ENCODE results near the gene GABRD.

The GABRD gene

GRCh38 chr1:2019571-2020309, 595 bp downstream of the GABRD start:
- DNase-seq: no peak

DNA sequence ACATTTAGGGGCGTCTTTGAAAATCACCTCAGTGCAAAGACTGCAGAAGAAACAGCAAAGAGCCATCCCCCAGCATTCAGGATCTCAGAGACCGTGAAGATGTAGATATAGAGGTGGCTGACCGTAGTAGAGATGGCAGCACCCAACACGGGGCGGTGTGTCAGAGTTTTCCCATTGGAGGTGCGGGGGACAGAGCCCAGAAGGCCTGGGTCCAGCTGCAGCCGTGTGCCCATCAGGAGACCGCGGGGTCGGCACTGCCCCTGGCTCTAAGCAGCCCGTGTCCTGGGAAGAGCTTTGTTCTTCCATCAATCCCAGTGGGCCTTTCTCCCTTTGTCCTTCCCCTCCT, 1.1 kb downstream of the GABRD start:
- no peak for DNase-seq

- DNase-seq: no peak
Measured at GRCh38 chr1:2021550-2021949, 2.4 kb downstream of the GABRD start.

- DNase-seq: no peak
Measured at GRCh38 chr1:2022063-2022770, 3.1 kb downstream of the GABRD start.

- DNase-seq: no peak
Measured at GRCh38 chr1:2023187-2023586, 4.0 kb downstream of the GABRD start.

GRCh38 chr1:2024451-2024850, 5.3 kb downstream of the GABRD start:
- no peak for DNase-seq

- no peak for DNase-seq
Measured at GRCh38 chr1:2024887-2025286, 5.7 kb downstream of the GABRD start.

DNA sequence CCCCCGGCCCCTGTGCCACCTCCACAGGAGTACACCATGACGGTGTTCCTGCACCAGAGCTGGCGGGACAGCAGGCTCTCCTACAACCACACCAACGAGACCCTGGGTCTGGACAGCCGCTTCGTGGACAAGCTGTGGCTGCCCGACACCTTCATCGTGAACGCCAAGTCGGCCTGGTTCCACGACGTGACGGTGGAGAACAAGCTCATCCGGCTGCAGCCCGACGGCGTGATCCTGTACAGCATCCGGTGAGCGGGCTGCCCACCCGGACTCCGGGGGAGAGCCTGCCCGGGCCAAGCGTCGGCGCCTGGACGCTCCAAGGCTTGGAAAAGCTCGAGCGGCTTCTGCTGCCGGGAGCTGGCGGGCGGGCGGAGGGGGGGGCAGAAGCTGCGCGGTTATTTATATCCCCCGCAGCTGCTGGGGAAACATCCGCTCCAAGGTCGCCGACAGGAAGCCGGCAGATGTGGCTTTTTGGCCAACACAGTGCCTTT, 6.4 kb downstream of the GABRD start:
- no peak for DNase-seq

DNA sequence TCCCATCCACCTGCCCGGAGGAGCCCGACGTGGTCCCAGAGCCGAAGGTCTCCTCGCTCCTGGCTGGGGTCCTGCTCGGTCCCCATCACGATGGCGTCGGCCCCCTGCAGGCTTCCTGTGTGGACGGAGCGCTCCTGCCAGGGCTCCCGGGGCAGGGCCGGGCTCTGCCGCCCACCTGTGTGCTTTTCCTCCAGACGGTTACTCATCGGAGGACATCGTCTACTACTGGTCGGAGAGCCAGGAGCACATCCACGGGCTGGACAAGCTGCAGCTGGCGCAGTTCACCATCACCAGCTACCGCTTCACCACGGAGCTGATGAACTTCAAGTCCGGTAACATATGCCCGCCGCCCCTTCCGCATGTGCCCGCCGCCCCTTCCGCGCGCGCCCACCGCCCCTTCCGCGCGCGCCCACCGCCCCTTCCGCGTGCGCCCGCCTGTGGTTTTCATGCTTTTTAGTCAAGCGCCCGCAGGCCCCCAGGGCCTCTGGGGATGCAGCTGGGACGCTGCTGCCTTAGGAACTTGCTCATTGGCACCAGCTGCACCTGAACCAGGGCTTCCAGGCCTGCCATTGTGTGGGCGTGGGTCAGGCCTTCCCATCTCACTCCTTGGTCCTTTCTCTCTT, 8.9 kb downstream of the GABRD start:
- no peak for DNase-seq

GRCh38 chr1:2028870-2029560, 9.9 kb downstream of the GABRD start:
- DNase-seq: no peak

DNA sequence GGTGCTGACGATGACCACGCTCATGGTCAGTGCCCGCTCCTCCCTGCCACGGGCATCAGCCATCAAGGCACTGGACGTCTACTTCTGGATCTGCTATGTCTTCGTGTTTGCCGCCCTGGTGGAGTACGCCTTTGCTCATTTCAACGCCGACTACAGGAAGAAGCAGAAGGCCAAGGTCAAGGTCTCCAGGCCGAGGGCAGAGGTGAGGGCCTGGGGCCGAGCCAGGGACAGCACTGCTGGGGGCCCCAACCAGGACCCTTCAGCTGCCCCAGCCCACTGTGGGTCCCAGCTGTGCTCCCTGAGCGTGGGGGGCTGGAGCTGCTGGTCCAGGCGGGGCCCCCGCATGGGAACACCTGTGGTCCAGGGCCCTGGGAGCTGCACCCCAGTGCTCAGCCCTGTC, 10.4 kb downstream of the GABRD start:
- no peak for DNase-seq

DNA sequence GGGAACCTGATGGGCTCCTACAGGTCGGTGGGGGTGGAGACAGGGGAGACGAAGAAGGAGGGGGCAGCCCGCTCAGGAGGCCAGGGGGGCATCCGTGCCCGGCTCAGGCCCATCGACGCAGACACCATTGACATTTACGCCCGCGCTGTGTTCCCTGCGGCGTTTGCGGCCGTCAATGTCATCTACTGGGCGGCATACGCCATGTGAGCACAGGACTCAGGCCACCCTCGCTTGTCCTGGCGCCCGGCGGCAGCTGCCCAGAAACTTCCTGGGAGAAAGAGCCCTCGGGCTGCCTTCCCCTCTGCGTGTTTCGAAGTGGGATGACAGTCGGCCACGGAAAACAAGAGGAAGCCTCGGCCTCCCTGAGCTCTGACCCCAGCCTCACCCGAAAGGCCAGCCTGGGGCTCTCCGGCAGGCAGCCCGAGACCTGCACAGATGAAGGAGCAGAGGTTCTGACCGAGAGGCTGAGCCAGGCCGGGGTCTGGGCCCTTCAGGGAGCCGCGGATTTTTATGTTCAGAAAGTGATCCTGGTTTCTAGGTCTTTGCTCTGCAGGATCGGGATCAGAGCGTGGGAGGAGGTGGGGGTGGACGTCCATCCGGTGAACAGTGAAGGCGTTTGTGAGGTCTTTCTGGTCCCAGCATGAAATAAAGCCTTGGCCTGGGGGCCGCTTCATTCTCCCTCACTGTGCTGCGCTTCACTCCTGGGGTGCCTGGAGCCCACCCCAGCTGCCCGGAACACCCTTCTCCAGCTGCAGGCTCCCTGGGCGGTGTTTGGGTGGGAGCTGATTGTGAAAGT, 11.1 kb downstream of the GABRD start:
- no peak for DNase-seq

GRCh38 chr1:2031546-2032540, 12.7 kb downstream of the GABRD start:
- DNase-seq: no peak

DNA sequence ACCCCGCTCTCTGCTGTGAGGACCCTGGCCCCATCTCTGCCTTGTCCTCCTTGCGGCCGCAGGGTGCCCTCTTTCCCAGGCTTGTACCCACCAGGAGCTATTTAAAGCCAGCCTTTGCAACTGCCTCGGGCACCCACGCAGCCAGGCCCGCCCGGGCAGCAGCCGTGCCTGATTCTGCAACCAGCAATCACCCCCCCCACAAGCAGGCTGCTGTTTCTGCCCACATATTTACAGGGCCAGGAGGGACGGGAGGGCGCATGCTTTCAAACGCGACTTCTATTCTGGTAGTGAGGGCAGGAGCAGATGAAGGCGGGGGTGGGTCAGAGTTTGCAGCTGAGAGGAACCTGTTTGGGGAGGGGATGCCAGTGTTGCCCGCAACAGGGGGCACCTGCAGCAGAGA, 13.6 kb downstream of the GABRD start:
- DNase-seq: no peak

DNA sequence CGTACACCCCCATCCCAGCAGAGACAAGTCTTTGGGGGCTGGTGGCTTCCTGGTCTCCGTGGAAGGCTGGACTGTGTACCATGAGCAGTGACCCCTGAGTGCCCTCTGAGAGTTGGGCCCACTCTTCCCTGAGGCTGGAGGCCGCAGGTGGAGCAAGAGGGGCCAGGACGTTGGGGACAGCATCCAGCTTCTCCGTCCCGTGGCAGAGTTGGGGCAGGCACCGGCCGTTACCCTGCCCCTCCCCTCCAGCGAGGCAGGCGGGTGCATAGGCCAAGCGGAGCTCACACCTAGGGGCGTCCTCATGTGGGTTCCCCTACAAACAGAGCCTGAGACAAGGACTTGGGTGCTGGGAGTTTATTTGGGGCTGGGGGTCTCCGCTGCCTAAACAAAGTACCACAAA, 14.0 kb downstream of the GABRD start:
- no peak for DNase-seq

DNA sequence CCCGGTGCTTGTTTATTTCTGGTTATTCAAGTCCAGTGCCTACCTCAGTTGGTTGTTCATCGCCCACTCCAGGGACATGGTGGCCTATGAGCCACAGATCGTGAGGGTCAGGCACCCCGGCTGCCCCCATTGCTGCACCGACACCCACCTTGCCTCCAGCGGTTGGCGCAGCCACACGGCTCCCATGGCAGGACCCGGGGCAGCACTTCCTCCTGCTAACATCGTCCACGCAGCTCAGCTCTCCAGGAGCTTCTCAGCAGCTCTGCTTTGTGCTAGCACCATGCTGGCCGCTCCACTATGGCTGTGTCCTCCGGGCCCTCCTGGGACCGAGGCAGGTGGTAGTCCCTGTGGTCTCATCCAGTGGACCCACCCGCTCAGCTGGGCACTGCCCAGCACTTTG, 17.1 kb downstream of the GABRD start:
- no peak for DNase-seq

GRCh38 chr1:2037314-2037979, 18.3 kb downstream of the GABRD start:
- no peak for DNase-seq

- no peak for DNase-seq
Measured at GRCh38 chr1:2038229-2038628, 19.1 kb downstream of the GABRD start.

DNA sequence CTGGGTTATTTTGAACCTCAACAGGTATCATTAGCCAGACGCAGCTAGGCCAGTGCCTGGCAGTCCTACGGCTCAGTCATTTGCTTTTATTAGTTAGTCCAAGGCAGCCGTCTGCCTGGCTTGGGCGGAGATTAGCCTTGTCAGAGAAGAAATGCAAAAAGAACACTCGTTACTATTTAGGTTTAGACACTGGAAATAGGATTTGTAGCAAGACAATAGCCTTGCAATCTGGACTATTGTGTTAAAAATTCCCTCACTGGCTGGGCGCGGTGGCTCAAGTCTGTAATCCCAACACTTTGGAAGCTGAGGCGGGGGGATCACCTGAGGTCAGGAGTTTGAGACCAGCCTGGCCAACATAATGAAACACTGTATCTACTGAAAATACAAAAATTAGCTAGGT, 20.1 kb downstream of the GABRD start:
- DNase-seq: no peak

GRCh38 chr1:2041305-2041704, 22.2 kb downstream of the GABRD start:
- no peak for DNase-seq

GRCh38 chr1:2041887-2042286, 22.7 kb downstream of the GABRD start:
- no peak for DNase-seq

Data from NCI-H1694 (cell line).